ENCODE measurements around the gene ACSL6.

ACSL6 gene

DNA sequence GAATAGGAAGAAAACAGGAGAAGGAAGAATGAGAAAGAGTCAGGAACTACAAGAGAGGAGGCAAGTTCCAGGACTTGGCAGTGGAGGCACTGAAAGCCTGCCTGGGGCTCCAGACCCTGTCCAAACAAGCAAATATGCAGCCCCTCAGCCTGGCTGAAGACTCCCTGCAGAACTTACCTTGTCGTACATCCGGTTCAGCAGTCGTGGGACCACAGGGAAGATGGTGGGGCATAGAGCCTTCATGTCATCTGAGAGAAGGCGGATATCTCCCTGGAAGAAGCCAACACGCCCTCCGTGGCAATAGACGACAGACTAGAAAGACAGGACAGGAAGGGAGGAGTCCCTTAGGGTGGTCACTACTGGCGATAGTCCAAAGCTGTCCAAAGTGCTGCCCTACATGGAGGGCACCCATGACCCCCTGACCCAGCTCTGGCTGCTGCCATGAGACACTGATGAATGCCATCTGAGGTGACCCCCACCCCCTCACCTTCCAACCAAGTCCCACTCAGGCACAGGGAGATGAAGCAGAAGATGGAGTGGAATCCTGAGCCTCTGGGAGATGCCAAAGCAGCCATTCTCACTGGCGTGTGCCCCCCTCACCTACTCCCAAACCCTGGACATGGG lies 38.3 kb downstream of the ACSL6 start:
- Histone ChIP-seq H3K27ac (ENCODE audit: low read depth, low read length) (no peak overlapping the region), H3K4me3 (ENCODE audit: low read depth, low read length) (no peak overlapping the region), H3K36me3 (ENCODE audit: control insufficient read depth, insufficient read depth, low read length) (no peaks in the 10 kb centered on the region), H3K4me1 (ENCODE audit: control insufficient read depth, insufficient read depth, low read length) (peaks cover 11% of the 10 kb centered on the region; the same call in 1 of the 2 replicates), H3K27me3 (ENCODE audit: control insufficient read depth, insufficient read depth, low read length) (no peaks in the 10 kb centered on the region), H3K9me3 (ENCODE audit: control insufficient read depth, insufficient read depth, low read length) (no peaks in the 10 kb centered on the region), H3K9ac (ENCODE audit: low read depth, low read length) (no peak overlapping the region)

- H3K36me3 ChIP-seq (ENCODE audit: control insufficient read depth, insufficient read depth, low read length) = no peaks in the 10 kb centered on the region
- no peak overlapping the region for H3K9ac ChIP-seq (ENCODE audit: low read depth, low read length)
- H3K27me3 ChIP-seq (ENCODE audit: control insufficient read depth, insufficient read depth, low read length) = no peaks in the 10 kb centered on the region
- H3K4me1 ChIP-seq (ENCODE audit: control insufficient read depth, insufficient read depth, low read length) = no peaks in the 10 kb centered on the region
- H3K9me3 ChIP-seq (ENCODE audit: control insufficient read depth, insufficient read depth, low read length) = no peaks in the 10 kb centered on the region
- H3K27ac ChIP-seq (ENCODE audit: low read depth, low read length) = no peak overlapping the region
- no peak overlapping the region for H3K4me3 ChIP-seq (ENCODE audit: low read depth, low read length)
Observed at GRCh38 chr5:131968396-131968954, 43.0 kb downstream of the ACSL6 start.

- no peaks in the 10 kb centered on the region for H3K36me3 ChIP-seq (ENCODE audit: control insufficient read depth, insufficient read depth, low read length)
- no peaks in the 10 kb centered on the region for H3K27me3 ChIP-seq (ENCODE audit: control insufficient read depth, insufficient read depth, low read length)
- no peaks in the 10 kb centered on the region for H3K9me3 ChIP-seq (ENCODE audit: control insufficient read depth, insufficient read depth, low read length)
- H3K4me1 ChIP-seq (ENCODE audit: control insufficient read depth, insufficient read depth, low read length) = no peaks in the 10 kb centered on the region
- H3K27ac ChIP-seq (ENCODE audit: low read depth, low read length) = no peak overlapping the region
- H3K4me3 ChIP-seq (ENCODE audit: low read depth, low read length) = no peak overlapping the region
- no peak overlapping the region for H3K9ac ChIP-seq (ENCODE audit: low read depth, low read length)
Observed at GRCh38 chr5:131966551-131966950, 44.9 kb downstream of the ACSL6 start.

GRCh38 chr5:131965826-131966415 lies 45.5 kb downstream of the ACSL6 start:
- Histone ChIP-seq H3K27ac (ENCODE audit: low read depth, low read length) (no peak overlapping the region), H3K4me1 (ENCODE audit: control insufficient read depth, insufficient read depth, low read length) (no peaks in the 10 kb centered on the region), H3K9me3 (ENCODE audit: control insufficient read depth, insufficient read depth, low read length) (no peaks in the 10 kb centered on the region), H3K9ac (ENCODE audit: low read depth, low read length) (no peak overlapping the region), H3K36me3 (ENCODE audit: control insufficient read depth, insufficient read depth, low read length) (no peaks in the 10 kb centered on the region), H3K27me3 (ENCODE audit: control insufficient read depth, insufficient read depth, low read length) (no peaks in the 10 kb centered on the region), H3K4me3 (ENCODE audit: low read depth, low read length) (no peak overlapping the region)

DNA sequence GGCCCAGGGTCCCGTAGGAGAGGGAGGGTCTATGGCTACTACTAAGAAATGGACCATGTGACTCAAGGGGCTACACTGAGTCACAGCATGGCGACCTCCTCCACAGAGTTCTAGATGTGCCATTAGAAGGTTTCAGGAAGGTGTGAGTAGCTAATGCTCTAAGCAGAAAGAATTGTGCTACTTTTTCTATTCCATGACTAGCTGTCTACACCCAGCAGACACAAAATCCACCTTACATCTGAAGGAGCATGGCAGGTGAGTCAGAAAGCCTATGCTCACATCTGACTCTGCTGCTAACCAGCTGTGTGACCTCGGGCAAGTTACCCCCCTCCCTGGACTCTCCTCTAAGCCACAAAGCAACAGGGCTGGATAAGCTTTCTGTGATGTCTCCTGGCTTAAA lies 51.6 kb downstream of the ACSL6 start:
- Histone ChIP-seq H3K9ac (ENCODE audit: low read depth, low read length) (no peak overlapping the region), H3K4me3 (ENCODE audit: low read depth, low read length) (no peak overlapping the region), H3K36me3 (ENCODE audit: control insufficient read depth, insufficient read depth, low read length) (no peaks in the 10 kb centered on the region), H3K27ac (ENCODE audit: low read depth, low read length) (no peak overlapping the region), H3K9me3 (ENCODE audit: control insufficient read depth, insufficient read depth, low read length) (no peaks in the 10 kb centered on the region), H3K4me1 (ENCODE audit: control insufficient read depth, insufficient read depth, low read length) (no peaks in the 10 kb centered on the region), H3K27me3 (ENCODE audit: control insufficient read depth, insufficient read depth, low read length) (no peaks in the 10 kb centered on the region)

- no peaks in the 10 kb centered on the region for H3K9me3 ChIP-seq (ENCODE audit: control insufficient read depth, insufficient read depth, low read length)
- no peaks in the 10 kb centered on the region for H3K4me1 ChIP-seq (ENCODE audit: control insufficient read depth, insufficient read depth, low read length)
- no peaks in the 10 kb centered on the region for H3K36me3 ChIP-seq (ENCODE audit: control insufficient read depth, insufficient read depth, low read length)
- no peak overlapping the region for H3K4me3 ChIP-seq (ENCODE audit: low read depth, low read length)
- H3K27ac ChIP-seq (ENCODE audit: low read depth, low read length) = no peak overlapping the region
- H3K27me3 ChIP-seq (ENCODE audit: control insufficient read depth, insufficient read depth, low read length) = no peaks in the 10 kb centered on the region
- no peak overlapping the region for H3K9ac ChIP-seq (ENCODE audit: low read depth, low read length)
Observed at GRCh38 chr5:131959136-131959535, 52.3 kb downstream of the ACSL6 start.

GRCh38 chr5:131957721-131958441 lies 53.6 kb downstream of the ACSL6 start:
- no peaks in the 10 kb centered on the region for H3K36me3 ChIP-seq (ENCODE audit: control insufficient read depth, insufficient read depth, low read length)
- no peaks in the 10 kb centered on the region for H3K27me3 ChIP-seq (ENCODE audit: control insufficient read depth, insufficient read depth, low read length)
- no peak overlapping the region for H3K9ac ChIP-seq (ENCODE audit: low read depth, low read length)
- H3K4me1 ChIP-seq (ENCODE audit: control insufficient read depth, insufficient read depth, low read length) = no peaks in the 10 kb centered on the region
- no peak overlapping the region for H3K27ac ChIP-seq (ENCODE audit: low read depth, low read length)
- no peaks in the 10 kb centered on the region for H3K9me3 ChIP-seq (ENCODE audit: control insufficient read depth, insufficient read depth, low read length)
- H3K4me3 ChIP-seq (ENCODE audit: low read depth, low read length) = no peak overlapping the region

- Histone ChIP-seq H3K36me3 (ENCODE audit: control insufficient read depth, insufficient read depth, low read length) (no peaks in the 10 kb centered on the region), H3K9ac (ENCODE audit: low read depth, low read length) (no peak overlapping the region), H3K4me1 (ENCODE audit: control insufficient read depth, insufficient read depth, low read length) (no peaks in the 10 kb centered on the region), H3K27me3 (ENCODE audit: control insufficient read depth, insufficient read depth, low read length) (no peaks in the 10 kb centered on the region), H3K4me3 (ENCODE audit: low read depth, low read length) (no peak overlapping the region), H3K27ac (ENCODE audit: low read depth, low read length) (no peak overlapping the region), H3K9me3 (ENCODE audit: control insufficient read depth, insufficient read depth, low read length) (no peaks in the 10 kb centered on the region)
Observed at GRCh38 chr5:131953969-131954368, 57.5 kb downstream of the ACSL6 start.

DNA sequence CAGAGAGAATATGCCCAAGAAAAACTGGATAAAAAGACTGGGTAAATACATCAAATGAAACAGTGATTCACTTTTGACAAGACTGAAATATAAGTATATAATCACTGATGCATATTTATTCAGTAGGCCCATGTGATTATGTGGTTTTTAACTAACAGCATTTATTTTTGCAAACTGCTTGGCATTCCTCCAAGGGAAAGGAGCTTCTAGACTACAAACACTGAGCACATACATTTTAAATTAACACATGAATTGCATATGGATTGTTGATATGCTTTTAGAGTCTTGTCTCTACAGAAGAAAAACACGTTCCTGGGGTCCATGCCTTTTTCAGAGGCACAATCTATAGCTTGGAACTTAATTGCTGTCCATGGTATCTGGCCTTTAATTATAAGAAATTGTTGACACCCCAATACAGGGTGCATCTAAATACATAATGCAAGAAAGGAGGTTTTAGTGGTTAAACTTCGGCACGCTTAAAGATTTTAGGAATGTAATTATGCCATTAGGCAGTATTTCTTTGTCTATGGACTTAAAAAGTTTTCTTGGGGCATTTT lies 59.1 kb downstream of the ACSL6 start:
- Histone ChIP-seq H3K9me3 (ENCODE audit: control insufficient read depth, insufficient read depth, low read length) (no peaks in the 10 kb centered on the region), H3K4me3 (ENCODE audit: low read depth, low read length) (no peak overlapping the region), H3K27ac (ENCODE audit: low read depth, low read length) (no peak overlapping the region), H3K27me3 (ENCODE audit: control insufficient read depth, insufficient read depth, low read length) (no peaks in the 10 kb centered on the region), H3K4me1 (ENCODE audit: control insufficient read depth, insufficient read depth, low read length) (no peaks in the 10 kb centered on the region), H3K36me3 (ENCODE audit: control insufficient read depth, insufficient read depth, low read length) (no peaks in the 10 kb centered on the region), H3K9ac (ENCODE audit: low read depth, low read length) (no peak overlapping the region)

DNA sequence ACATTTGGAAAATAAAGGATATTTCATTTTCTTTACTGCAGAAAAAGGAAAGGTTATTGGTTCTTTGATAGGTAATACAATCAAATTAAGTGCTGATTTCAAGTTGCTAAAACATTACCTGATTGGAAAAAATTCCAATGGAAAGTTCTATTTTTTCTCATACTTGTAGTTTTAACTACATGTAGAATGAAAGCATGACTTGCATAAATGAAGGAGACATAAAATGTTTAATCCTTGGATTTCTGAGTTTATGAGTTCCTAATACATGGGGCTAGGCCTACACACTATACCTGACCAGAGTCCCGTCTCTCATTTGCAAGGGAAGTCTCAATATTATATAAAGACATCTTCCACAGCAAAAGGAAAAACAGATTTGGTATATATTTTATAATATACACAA lies 60.8 kb downstream of the ACSL6 start:
- no peak overlapping the region for H3K4me3 ChIP-seq (ENCODE audit: low read depth, low read length)
- no peaks in the 10 kb centered on the region for H3K36me3 ChIP-seq (ENCODE audit: control insufficient read depth, insufficient read depth, low read length)
- no peaks in the 10 kb centered on the region for H3K9me3 ChIP-seq (ENCODE audit: control insufficient read depth, insufficient read depth, low read length)
- no peaks in the 10 kb centered on the region for H3K4me1 ChIP-seq (ENCODE audit: control insufficient read depth, insufficient read depth, low read length)
- no peak overlapping the region for H3K27ac ChIP-seq (ENCODE audit: low read depth, low read length)
- H3K9ac ChIP-seq (ENCODE audit: low read depth, low read length) = no peak overlapping the region
- H3K27me3 ChIP-seq (ENCODE audit: control insufficient read depth, insufficient read depth, low read length) = no peaks in the 10 kb centered on the region

GRCh38 chr5:131947445-131947844 lies 64.0 kb downstream of the ACSL6 start:
- H3K27me3 ChIP-seq (ENCODE audit: control insufficient read depth, insufficient read depth, low read length) = no peaks in the 10 kb centered on the region
- H3K4me3 ChIP-seq (ENCODE audit: low read depth, low read length) = no peak overlapping the region
- no peaks in the 10 kb centered on the region for H3K36me3 ChIP-seq (ENCODE audit: control insufficient read depth, insufficient read depth, low read length)
- H3K4me1 ChIP-seq (ENCODE audit: control insufficient read depth, insufficient read depth, low read length) = no peaks in the 10 kb centered on the region
- no peaks in the 10 kb centered on the region for H3K9me3 ChIP-seq (ENCODE audit: control insufficient read depth, insufficient read depth, low read length)
- H3K9ac ChIP-seq (ENCODE audit: low read depth, low read length) = no peak overlapping the region
- H3K27ac ChIP-seq (ENCODE audit: low read depth, low read length) = no peak overlapping the region
